PC-9 (cell line): ENCODE data around the gene OTOP1.

ENCODE experiments used
- EZH2 ChIP-seq: fragments of 200-600 bp; sonication (generic); IDR thresholded peaks from 2 replicates; pipeline ENCODE4 v1.8.0; 2017; ENCODE audit warnings: antibody characterized with exemption, low read depth
- TF ChIP-seq, protein P1 (sequence below): fragments of 200-600 bp; sonication (generic); conservative IDR thresholded peaks from 2 replicates; pipeline ENCODE4 v1.6.1; 2017; ENCODE audit warnings: mixed run types, antibody characterized with exemption, mild to moderate bottlenecking, moderate library complexity

GRCh38 chr4:4233610-4234009 is 6.9 kb upstream of the OTOP1 start:
- TF ChIP-seq, protein P1, sequence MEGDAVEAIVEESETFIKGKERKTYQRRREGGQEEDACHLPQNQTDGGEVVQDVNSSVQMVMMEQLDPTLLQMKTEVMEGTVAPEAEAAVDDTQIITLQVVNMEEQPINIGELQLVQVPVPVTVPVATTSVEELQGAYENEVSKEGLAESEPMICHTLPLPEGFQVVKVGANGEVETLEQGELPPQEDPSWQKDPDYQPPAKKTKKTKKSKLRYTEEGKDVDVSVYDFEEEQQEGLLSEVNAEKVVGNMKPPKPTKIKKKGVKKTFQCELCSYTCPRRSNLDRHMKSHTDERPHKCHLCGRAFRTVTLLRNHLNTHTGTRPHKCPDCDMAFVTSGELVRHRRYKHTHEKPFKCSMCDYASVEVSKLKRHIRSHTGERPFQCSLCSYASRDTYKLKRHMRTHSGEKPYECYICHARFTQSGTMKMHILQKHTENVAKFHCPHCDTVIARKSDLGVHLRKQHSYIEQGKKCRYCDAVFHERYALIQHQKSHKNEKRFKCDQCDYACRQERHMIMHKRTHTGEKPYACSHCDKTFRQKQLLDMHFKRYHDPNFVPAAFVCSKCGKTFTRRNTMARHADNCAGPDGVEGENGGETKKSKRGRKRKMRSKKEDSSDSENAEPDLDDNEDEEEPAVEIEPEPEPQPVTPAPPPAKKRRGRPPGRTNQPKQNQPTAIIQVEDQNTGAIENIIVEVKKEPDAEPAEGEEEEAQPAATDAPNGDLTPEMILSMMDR: no peak
- TF ChIP-seq EZH2: no peak
